GM23338 (cell line): ENCODE measurements around the gene C8A. TPM values are rescaled to one million over a fixed set of nuclear protein-coding genes. Genes with fewer than 3 reads are reported as not detected.

Source experiments
- ATAC-seq: fragments of 200-7000 bp; cut with Tn5 transposase; 3 replicates; pipeline ENCODE4 v1.9.1; 2020
- DNase-seq: peaks from one replicate; pipeline ENCODE4 v3.0.0-alpha.2; 2015; ENCODE audit warnings: low spot score
- H2AFZ ChIP-seq: fragments of 200-600 bp; sonication (generic); 2 replicates; pipeline ENCODE4 v1.8.0; 2016; ENCODE audit warnings: antibody characterized with exemption, mild to moderate bottlenecking, moderate library complexity
- H3F3A ChIP-seq: fragments of 200-600 bp; sonication (generic); replicated peaks from 2 replicates; pipeline ENCODE4 v1.8.0; 2017; ENCODE audit warnings: antibody characterized with exemption, mixed run types, low read depth
- H3K27ac ChIP-seq: fragments of 200-600 bp; sonication (generic); 2 replicates; pipeline ENCODE4 v1.6.1; 2016; ENCODE audit warnings: low read depth
- H3K27me3 ChIP-seq: fragments of 200-600 bp; sonication (generic); 2 replicates; pipeline ENCODE4 v1.8.0; 2016; ENCODE audit warnings: mild to moderate bottlenecking, mixed run types, moderate library complexity; ENCODE audit not compliant: insufficient read depth
- H3K36me3 ChIP-seq: fragments of 200-600 bp; sonication (generic); 2 replicates; pipeline ENCODE4 v1.8.0; 2016; ENCODE audit warnings: mild to moderate bottlenecking; ENCODE audit not compliant: insufficient read depth
- H3K4me1 ChIP-seq: fragments of 200-600 bp; sonication (generic); 2 replicates; pipeline ENCODE4 v1.8.0; 2016; ENCODE audit warnings: mild to moderate bottlenecking, moderate library complexity; ENCODE audit not compliant: insufficient read depth
- H3K4me2 ChIP-seq: fragments of 200-600 bp; sonication (generic); 2 replicates; pipeline ENCODE4 v1.7.1; 2017; ENCODE audit warnings: mixed run types
- H3K4me3 ChIP-seq: fragments of 200-600 bp; sonication (generic); 2 replicates; pipeline ENCODE4 v1.6.1; 2016; ENCODE audit warnings: mixed run types
- H3K79me2 ChIP-seq: fragments of 200-600 bp; sonication (generic); replicated peaks from 2 replicates; pipeline ENCODE4 v1.8.0; 2017; ENCODE audit warnings: mild to moderate bottlenecking; ENCODE audit not compliant: insufficient read depth
- H3K9me2 ChIP-seq: fragments of 200-600 bp; sonication (generic); 2 replicates; pipeline ENCODE4 v1.8.0; 2017; ENCODE audit not compliant: insufficient read depth
- H4K20me1 ChIP-seq: fragments of 200-600 bp; sonication (generic); replicated peaks from 2 replicates; pipeline ENCODE4 v1.8.0; 2017; ENCODE audit warnings: mild to moderate bottlenecking; ENCODE audit not compliant: insufficient read depth
- H3K27ac Mint-ChIP-seq: 2 replicates; pipeline ENCODE4 v1.8.0; 2020; ENCODE audit warnings: inconsistent platforms, mild to moderate bottlenecking, moderate library complexity, mixed read lengths
- H3K27me3 Mint-ChIP-seq: 3 replicates; pipeline ENCODE4 v1.8.0; 2022; ENCODE audit warnings: low read depth, mild to moderate bottlenecking, moderate library complexity, mixed read lengths, inconsistent platforms; ENCODE audit not compliant: insufficient read depth, poor library complexity
- H3K36me3 Mint-ChIP-seq: 3 replicates; pipeline ENCODE4 v1.8.0; 2021; ENCODE audit warnings: low read depth, mild to moderate bottlenecking, inconsistent platforms, moderate library complexity, mixed read lengths
- H3K4me1 Mint-ChIP-seq: 3 replicates; pipeline ENCODE4 v1.8.0; 2020; ENCODE audit warnings: mild to moderate bottlenecking, inconsistent platforms, mixed read lengths
- H3K4me3 Mint-ChIP-seq: 3 replicates; pipeline ENCODE4 v1.8.0; 2021; ENCODE audit warnings: moderate library complexity, mild to moderate bottlenecking, inconsistent platforms, mixed read lengths
- H3K9me3 Mint-ChIP-seq: 3 replicates; pipeline ENCODE4 v1.8.0; 2020; ENCODE audit warnings: moderate library complexity, mild to moderate bottlenecking, inconsistent platforms, mixed read lengths
- CREB1 ChIP-seq: fragments of 250-450 bp; sonication (Bioruptor Pico); IDR thresholded peaks from 2 replicates; pipeline ENCODE4 v1.5.0; 2020; ENCODE audit warnings: low read depth, mild to moderate bottlenecking, moderate library complexity
- EZH2 ChIP-seq: fragments of 200-600 bp; sonication (generic); IDR thresholded peaks from one replicate; pipeline ENCODE4 v1.8.0; 2017; ENCODE audit warnings: antibody characterized with exemption, mild to moderate bottlenecking, low read depth; ENCODE audit not compliant: unreplicated experiment
- polyA plus RNA-seq: library from polyadenylated mRNA; unstranded; fragments of >200 nt; fragmentation: Nextera tagmentation; extraction: Ambion mirVana; gene quantifications from 2 replicates; pipeline ENCODE4 v1.2.1, GENCODE V29; 2016
- total RNA-seq: library from RNA; depleted of rRNA; stranded (reverse); fragments of >200 nt; shearing (Covaris generic); gene quantifications from 2 replicates; pipeline ENCODE4 v1.2.3, GENCODE V29; 2014
- TF ChIP-seq, protein P1 (sequence below), 2 experiments: fragments of 200-600 bp in 1 of 2; sonication (generic) in 1 of 2; conservative IDR thresholded peaks; 2 replicates each; pipeline versions ENCODE4 v1.5.1 to v1.6.1; 2016 to 2017; ENCODE audit warnings: antibody characterized with exemption in 2 of 2, low read depth in 2 of 2, mild to moderate bottlenecking in 2 of 2, moderate library complexity in 1 of 2

The C8A gene
- total and polyA plus RNA-seq, 2 experiments from 2014 or later, result not detected

DNA sequence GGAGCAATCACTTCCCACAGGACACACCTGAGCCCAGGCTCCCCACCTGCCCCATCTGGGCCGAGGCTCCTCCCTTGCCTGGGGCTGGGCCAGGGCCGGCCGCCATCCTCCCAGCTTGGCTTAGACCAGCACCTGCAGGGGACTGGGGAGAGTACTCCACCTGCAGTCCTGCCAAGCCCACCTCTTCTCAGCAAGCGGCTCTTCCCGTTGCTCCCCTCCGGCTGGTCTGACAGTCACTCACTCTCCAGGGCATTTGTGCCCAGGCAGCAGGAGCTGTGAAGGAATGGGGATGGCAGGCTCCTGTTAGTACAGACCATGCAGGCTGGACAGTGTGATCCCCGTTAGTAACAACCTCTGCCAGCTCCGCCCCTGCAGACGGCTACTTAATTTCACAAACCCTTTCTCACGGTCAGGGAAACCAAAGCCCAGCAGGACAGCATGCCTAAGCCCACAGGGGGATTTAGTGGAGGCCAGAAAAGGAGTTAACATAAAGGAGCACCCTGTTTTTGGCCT lies 35.2 kb upstream of the C8A start, which contains the start of gene FYB2:
TSS of gene FYB2 (minus strand) at position 18 of the 513 bp plus-strand sequence. CDS start 114 bp downstream, outside the sequence.
- Histone ChIP-seq H3K27ac (no peak within 1 kb of the TSS), H3K9me2 (0 out of 2 replicates have a peak, but pooled peaks cover 4% of the 10 kb centered on the region), H3K4me3 (no peak within 1 kb of the TSS), H3K4me1 (peaks cover 8% of the 10 kb centered on the region; the same call in 1 of the 2 replicates), H2AFZ (peak within 1 kb of the TSS; percentile 76; the same call in 1 of the 2 replicates), H3K4me2 (peak within 1 kb of the TSS; percentile 3; the same call in 1 of the 2 replicates), H3K79me2 (no peaks in the 10 kb centered on the region), H4K20me1 (0 out of 2 replicates have a peak, but pooled peaks cover 4% of the 10 kb centered on the region), H3K36me3 (no peaks in the 10 kb centered on the region), H3K27me3 (no peaks in the 10 kb centered on the region), H3F3A (no peaks in the 10 kb centered on the region)
- peak; percentile 94 for ATAC-seq
- Mint-ChIP-seq H3K9me3 (no peaks in the 10 kb centered on the region), H3K27me3 (peaks cover 6% of the 10 kb centered on the region), H3K36me3 (no peaks in the 10 kb centered on the region), H3K27ac (no peak within 1 kb of the TSS; the same call in 1 of the 2 replicates), H3K4me3 (peak within 1 kb of the TSS; percentile 36; the same call in 1 of the 3 replicates), H3K4me1 (peaks cover 22% of the 10 kb centered on the region)
- DNase-seq, result peak; percentile 74
- TF ChIP-seq, protein P1, sequence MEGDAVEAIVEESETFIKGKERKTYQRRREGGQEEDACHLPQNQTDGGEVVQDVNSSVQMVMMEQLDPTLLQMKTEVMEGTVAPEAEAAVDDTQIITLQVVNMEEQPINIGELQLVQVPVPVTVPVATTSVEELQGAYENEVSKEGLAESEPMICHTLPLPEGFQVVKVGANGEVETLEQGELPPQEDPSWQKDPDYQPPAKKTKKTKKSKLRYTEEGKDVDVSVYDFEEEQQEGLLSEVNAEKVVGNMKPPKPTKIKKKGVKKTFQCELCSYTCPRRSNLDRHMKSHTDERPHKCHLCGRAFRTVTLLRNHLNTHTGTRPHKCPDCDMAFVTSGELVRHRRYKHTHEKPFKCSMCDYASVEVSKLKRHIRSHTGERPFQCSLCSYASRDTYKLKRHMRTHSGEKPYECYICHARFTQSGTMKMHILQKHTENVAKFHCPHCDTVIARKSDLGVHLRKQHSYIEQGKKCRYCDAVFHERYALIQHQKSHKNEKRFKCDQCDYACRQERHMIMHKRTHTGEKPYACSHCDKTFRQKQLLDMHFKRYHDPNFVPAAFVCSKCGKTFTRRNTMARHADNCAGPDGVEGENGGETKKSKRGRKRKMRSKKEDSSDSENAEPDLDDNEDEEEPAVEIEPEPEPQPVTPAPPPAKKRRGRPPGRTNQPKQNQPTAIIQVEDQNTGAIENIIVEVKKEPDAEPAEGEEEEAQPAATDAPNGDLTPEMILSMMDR (conservative IDR thresholded peaks at IDR 0.05; ENCODE audit: low read depth in 2 of 2), result peak in 1 of 2 experiments; percentile 37; a peak in 2 of 4 replicates
- TF ChIP-seq EZH2, result no peak

DNA sequence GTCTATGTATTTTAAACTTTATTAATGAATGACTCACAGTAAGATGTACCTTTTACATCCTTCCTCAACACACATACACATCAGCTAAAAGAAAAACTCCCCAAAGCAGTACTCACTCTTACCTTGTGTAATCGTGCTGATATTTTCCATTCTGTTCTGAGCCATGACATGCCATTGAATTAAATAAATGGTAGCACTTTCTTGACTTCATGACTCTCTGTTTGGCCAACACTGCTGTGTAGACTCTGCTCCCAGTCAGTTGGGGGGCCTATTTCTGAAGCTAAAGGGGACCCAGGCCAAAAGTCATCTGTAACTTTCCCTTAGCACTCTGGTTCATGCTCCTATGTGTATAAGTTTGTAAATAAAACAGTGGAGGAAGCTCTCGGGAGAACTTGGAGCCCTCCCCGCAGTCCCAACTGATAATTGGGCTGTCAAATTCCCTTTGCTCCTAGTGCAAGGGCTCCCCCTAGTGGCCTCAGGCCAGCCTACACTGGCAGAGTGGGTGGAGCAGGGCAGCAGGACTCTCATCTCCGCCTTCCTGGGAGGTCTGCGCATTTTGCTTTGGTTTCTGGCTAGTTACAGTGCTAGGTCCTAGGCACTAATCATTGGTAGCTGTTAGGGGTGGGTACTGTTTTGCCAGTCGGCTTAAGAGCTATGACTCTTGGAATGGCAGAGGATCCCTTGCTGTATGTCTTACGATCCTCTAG lies 33.7 kb upstream of the C8A start:
- Histone ChIP-seq H3K79me2 (no peaks in the 10 kb centered on the region), H2AFZ (no peak overlapping the region), H3K9me2 (peaks cover 4% of the 10 kb centered on the region; the same call in 1 of the 2 replicates), H4K20me1 (0 out of 2 replicates have a peak, but pooled peaks cover 4% of the 10 kb centered on the region), H3K36me3 (no peaks in the 10 kb centered on the region), H3F3A (no peaks in the 10 kb centered on the region), H3K4me2 (no peak overlapping the region), H3K27me3 (no peaks in the 10 kb centered on the region), H3K4me3 (no peak overlapping the region), H3K4me1 (peaks cover 8% of the 10 kb centered on the region; the same call in 1 of the 2 replicates), H3K27ac (no peak overlapping the region)
- ATAC-seq (peak; percentile 75), DNase-seq (peak; percentile 96)
- Mint-ChIP-seq H3K4me1 (peaks cover 22% of the 10 kb centered on the region), H3K27ac (no peak overlapping the region), H3K9me3 (no peaks in the 10 kb centered on the region), H3K27me3 (peaks cover 6% of the 10 kb centered on the region), H3K36me3 (no peaks in the 10 kb centered on the region), H3K4me3 (no peak overlapping the region)
- no peak for TF ChIP-seq CREB1 (CRISPR knock-in tag)
- TF ChIP-seq, protein P1 (conservative IDR thresholded peaks at IDR 0.05; ENCODE audit: low read depth in 2 of 2), result peak; percentile 98 to 99
